Sigmoid colon (tissue), 4 donors: Measurements from ENCODE around the gene CDK16.

Source experiments
- POLR2A ChIP-seq, 2 donors: fragments of 450-650 bp; IDR thresholded peaks; one replicate each; pipeline ENCODE4 v1.6.1; 2016; ENCODE audit warnings: antibody characterized with exemption in 2 of 2, mild to moderate bottlenecking in 2 of 2, moderate library complexity in 2 of 2
- POLR2AphosphoS5 ChIP-seq, 4 donors: sonication (generic); formaldehyde crosslinking; IDR thresholded peaks; one replicate each; pipeline ENCODE4 v1.6.1; 2017; ENCODE audit warnings: antibody characterized with exemption in 4 of 4
- TF ChIP-seq, protein P1 (sequence below), 4 experiments: fragments of 450-650 bp in 3 of 4; fragments of 200-600 bp in 1 of 4; IDR thresholded peaks; one replicate each; pipeline ENCODE4 v1.5.1; 2016 to 2019; ENCODE audit warnings: antibody characterized with exemption in 4 of 4, mild to moderate bottlenecking in 3 of 4, moderate library complexity in 2 of 4

DNA sequence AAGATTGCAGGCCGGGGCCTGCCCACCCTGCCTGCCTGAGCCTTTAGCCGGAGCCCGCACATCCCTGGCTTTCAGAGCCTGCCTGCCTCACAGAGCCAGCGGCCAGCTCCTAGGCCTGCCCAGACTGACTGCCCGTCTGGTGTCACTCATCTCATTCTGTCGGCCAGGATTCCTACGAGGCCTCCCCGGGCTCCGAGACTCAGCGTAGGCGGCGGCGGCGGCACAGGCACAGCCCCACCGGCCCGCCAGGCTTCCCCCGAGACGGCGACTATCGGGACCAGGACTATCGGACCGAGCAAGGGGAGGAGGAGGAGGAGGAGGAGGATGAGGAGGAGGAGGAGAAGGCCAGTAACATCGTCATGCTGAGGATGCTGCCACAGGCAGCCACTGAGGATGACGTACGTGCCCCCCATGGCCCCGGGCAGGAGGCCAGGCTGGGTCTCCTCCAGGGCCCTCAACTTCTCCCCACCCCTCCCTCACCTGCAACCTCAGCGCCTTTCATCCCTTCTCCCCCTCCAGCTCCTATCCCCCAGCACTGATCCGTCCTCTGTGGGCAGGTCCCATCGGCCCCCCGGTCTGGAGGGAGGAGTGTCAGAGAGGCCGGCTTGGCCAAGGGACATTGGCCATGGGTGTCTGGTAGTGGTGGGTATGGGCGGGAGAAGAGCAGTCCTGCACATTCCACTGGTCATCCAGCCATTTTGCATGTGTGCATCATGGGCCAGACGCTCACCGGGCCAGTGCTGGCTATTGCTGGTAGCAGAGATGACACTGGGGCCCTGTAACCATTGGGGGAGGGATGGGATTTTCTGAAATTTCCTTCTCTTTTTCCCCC, 47.4 kb upstream of the CDK16 start:
- TF ChIP-seq, protein P1, sequence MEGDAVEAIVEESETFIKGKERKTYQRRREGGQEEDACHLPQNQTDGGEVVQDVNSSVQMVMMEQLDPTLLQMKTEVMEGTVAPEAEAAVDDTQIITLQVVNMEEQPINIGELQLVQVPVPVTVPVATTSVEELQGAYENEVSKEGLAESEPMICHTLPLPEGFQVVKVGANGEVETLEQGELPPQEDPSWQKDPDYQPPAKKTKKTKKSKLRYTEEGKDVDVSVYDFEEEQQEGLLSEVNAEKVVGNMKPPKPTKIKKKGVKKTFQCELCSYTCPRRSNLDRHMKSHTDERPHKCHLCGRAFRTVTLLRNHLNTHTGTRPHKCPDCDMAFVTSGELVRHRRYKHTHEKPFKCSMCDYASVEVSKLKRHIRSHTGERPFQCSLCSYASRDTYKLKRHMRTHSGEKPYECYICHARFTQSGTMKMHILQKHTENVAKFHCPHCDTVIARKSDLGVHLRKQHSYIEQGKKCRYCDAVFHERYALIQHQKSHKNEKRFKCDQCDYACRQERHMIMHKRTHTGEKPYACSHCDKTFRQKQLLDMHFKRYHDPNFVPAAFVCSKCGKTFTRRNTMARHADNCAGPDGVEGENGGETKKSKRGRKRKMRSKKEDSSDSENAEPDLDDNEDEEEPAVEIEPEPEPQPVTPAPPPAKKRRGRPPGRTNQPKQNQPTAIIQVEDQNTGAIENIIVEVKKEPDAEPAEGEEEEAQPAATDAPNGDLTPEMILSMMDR (IDR thresholded peaks at IDR 0.05): no peak
- TF ChIP-seq POLR2A (IDR thresholded peaks at IDR 0.05): no peak
- TF ChIP-seq POLR2AphosphoS5 (IDR thresholded peaks at IDR 0.05): no peak
